OCI-LY3 (cell line): ENCODE measurements around the gene PIK3C3.

Experiments
- H2AFZ ChIP-seq: fragments of 200-600, 300-600 bp; shearing (Covaris generic); 2 replicates; pipeline ENCODE4 v1.6.0; 2014; ENCODE audit warnings: antibody characterized with exemption, low read depth, low read length
- H3K27ac ChIP-seq: fragments of 200-600, 300-600 bp; sonication (generic); 2 replicates; pipeline ENCODE4 v1.5.1; 2014; ENCODE audit warnings: mild to moderate bottlenecking, low read length, moderate library complexity, mixed read lengths
- H3K27me3 ChIP-seq: fragments of 200-600, 300-600 bp; sonication (generic); 2 replicates; pipeline ENCODE4 v1.6.1; 2014; ENCODE audit warnings: low read depth, low read length, mixed read lengths
- H3K36me3 ChIP-seq: fragments of 200-600, 300-600 bp; sonication (generic); replicated peaks from 2 replicates; pipeline ENCODE3; 2014; ENCODE audit warnings: low read depth, low read length, mixed read lengths
- H3K4me1 ChIP-seq: fragments of 300-600, 200-600 bp; sonication (generic); 2 replicates; pipeline ENCODE4 v1.6.1; 2014; ENCODE audit warnings: low read length, mixed read lengths
- H3K4me2 ChIP-seq: fragments of 200-600, 300-600 bp; sonication (generic); 2 replicates; pipeline ENCODE4 v1.6.1; 2014; ENCODE audit warnings: low read length, mixed read lengths
- H3K4me3 ChIP-seq: fragments of 300-600, 200-600 bp; sonication (generic); 2 replicates; pipeline ENCODE4 v1.5.1; 2014; ENCODE audit warnings: antibody characterized with exemption, mild to moderate bottlenecking, low read length, moderate library complexity
- H3K79me2 ChIP-seq: fragments of 300-600, 200-600 bp; shearing (Covaris generic); 2 replicates; pipeline ENCODE4 v1.6.1; 2014; ENCODE audit warnings: mild to moderate bottlenecking, low read length, mixed read lengths
- H3K9ac ChIP-seq: fragments of 300-600, 200-600 bp; shearing (Covaris generic); 2 replicates; pipeline ENCODE4 v1.6.0; 2014; ENCODE audit warnings: mild to moderate bottlenecking, low read length, moderate library complexity
- H3K9me3 ChIP-seq: fragments of 200-600, 300-600 bp; shearing (Covaris generic); 2 replicates; pipeline ENCODE4 v1.6.1; 2014; ENCODE audit warnings: low read length, mixed read lengths; ENCODE audit not compliant: insufficient read depth
- H4K20me1 ChIP-seq: fragments of 200-600, 300-600 bp; sonication (generic); 2 replicates; pipeline ENCODE4 v1.6.1; 2016; ENCODE audit warnings: low read length, mixed read lengths; ENCODE audit not compliant: insufficient read depth
- EZH2phosphoT487 ChIP-seq: fragments of 200-600 bp; shearing (Covaris generic); IDR thresholded peaks from 2 replicates; pipeline ENCODE4 v1.6.1; 2018; ENCODE audit warnings: antibody characterized with exemption, mixed run types, low read depth
- TF ChIP-seq, protein P1 (sequence below): fragments of 200-600, 300-600 bp; sonication (generic); IDR thresholded peaks from 2 replicates; pipeline ENCODE4 v1.5.1; 2014; ENCODE audit warnings: antibody characterized with exemption, low read length, low read depth

PIK3C3 gene

DNA sequence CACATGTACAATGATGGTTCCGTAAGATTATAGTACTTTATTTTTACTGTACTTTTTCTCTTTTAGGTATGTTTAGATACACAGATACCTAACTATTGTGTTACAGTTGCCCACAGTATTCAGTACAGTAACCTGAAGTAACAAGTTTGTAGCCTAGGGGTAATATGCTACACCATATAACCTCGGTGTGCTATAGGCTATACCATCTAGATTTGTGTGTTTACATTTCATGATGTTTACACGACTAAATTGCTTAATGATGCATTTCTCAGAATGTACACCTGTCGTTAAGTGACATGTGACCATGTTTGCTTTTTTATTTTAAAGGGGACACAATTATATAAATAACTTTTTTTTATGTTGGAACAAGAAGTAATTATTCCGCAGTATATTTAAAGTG lies 34.5 kb downstream of the PIK3C3 start:
- H3K27me3 ChIP-seq: no peaks in the 10 kb centered on the region
- no peak for TF ChIP-seq EZH2phosphoT487
- TF ChIP-seq, protein P1, sequence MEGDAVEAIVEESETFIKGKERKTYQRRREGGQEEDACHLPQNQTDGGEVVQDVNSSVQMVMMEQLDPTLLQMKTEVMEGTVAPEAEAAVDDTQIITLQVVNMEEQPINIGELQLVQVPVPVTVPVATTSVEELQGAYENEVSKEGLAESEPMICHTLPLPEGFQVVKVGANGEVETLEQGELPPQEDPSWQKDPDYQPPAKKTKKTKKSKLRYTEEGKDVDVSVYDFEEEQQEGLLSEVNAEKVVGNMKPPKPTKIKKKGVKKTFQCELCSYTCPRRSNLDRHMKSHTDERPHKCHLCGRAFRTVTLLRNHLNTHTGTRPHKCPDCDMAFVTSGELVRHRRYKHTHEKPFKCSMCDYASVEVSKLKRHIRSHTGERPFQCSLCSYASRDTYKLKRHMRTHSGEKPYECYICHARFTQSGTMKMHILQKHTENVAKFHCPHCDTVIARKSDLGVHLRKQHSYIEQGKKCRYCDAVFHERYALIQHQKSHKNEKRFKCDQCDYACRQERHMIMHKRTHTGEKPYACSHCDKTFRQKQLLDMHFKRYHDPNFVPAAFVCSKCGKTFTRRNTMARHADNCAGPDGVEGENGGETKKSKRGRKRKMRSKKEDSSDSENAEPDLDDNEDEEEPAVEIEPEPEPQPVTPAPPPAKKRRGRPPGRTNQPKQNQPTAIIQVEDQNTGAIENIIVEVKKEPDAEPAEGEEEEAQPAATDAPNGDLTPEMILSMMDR: no peak
- no peak overlapping the region for H3K4me3 ChIP-seq
- no peak overlapping the region for H2AFZ ChIP-seq
- H3K4me1 ChIP-seq: 0 out of 2 replicates have a peak, but pooled peaks cover 3% of the 10 kb centered on the region
- peaks cover 54% of the 10 kb centered on the region for H3K36me3 ChIP-seq
- H4K20me1 ChIP-seq: no peaks in the 10 kb centered on the region
- no peaks in the 10 kb centered on the region for H3K79me2 ChIP-seq
- H3K4me2 ChIP-seq: no peak overlapping the region
- no peak overlapping the region for H3K27ac ChIP-seq
- no peak overlapping the region for H3K9ac ChIP-seq
- no peaks in the 10 kb centered on the region for H3K9me3 ChIP-seq

DNA sequence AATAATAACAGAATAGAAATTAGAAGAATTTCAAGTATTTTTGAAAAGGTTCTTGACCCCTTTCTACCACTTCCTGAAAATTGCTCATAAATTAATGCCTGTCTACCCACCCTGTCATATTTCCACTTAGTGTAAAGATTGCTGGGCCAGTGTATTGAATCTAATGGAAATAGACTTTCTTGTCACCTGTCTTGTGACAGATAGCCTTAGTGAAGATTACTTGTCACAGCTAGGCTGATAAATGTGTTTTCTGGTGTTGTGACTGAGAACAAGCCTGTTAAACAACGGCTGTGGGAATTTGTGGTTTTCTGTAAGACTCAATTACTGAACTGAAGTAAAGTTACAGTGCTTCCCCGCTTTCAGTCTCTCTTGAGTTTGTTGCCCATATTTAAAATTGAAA lies 37.0 kb downstream of the PIK3C3 start:
- H3K27me3 ChIP-seq: no peaks in the 10 kb centered on the region
- H3K4me2 ChIP-seq: no peak overlapping the region
- H3K9me3 ChIP-seq: no peaks in the 10 kb centered on the region
- H2AFZ ChIP-seq: no peak overlapping the region
- TF ChIP-seq EZH2phosphoT487: no peak
- H3K4me3 ChIP-seq: no peak overlapping the region
- H4K20me1 ChIP-seq: no peaks in the 10 kb centered on the region
- H3K9ac ChIP-seq: no peak overlapping the region
- H3K79me2 ChIP-seq: no peaks in the 10 kb centered on the region
- H3K27ac ChIP-seq: no peak overlapping the region
- H3K36me3 ChIP-seq: peaks cover 46% of the 10 kb centered on the region
- 0 out of 2 replicates have a peak, but pooled peaks cover 3% of the 10 kb centered on the region for H3K4me1 ChIP-seq

- Histone ChIP-seq H3K27ac (no peak overlapping the region), H3K4me2 (no peak overlapping the region), H3K4me3 (no peak overlapping the region), H3K79me2 (no peaks in the 10 kb centered on the region), H2AFZ (no peak overlapping the region), H3K9me3 (no peaks in the 10 kb centered on the region), H4K20me1 (no peaks in the 10 kb centered on the region), H3K27me3 (no peaks in the 10 kb centered on the region), H3K4me1 (0 out of 2 replicates have a peak, but pooled peaks cover 3% of the 10 kb centered on the region), H3K9ac (no peak overlapping the region), H3K36me3 (peaks cover 51% of the 10 kb centered on the region)
- TF ChIP-seq, protein P1: no peak
- TF ChIP-seq EZH2phosphoT487: no peak
Observed at GRCh38 chr18:41992703-41993102, 37.7 kb downstream of the PIK3C3 start.

DNA sequence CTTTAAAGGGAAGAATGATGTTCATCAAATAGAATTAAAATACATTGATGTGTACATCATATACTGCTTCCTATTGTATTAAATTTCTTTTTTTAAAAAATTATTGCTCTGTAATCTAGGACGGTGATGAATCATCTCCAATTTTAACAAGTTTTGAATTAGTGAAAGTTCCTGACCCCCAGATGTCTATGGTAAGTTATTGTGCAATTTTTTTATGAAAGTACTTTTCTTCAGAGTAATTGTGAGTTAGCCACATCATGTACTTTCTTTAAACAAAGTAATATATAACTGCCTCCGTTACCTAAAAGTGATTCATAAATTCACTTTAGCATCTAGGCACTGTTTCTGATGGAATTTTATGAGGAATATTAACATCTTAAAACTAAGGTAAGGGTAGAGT lies 38.1 kb downstream of the PIK3C3 start:
- no peak overlapping the region for H3K4me3 ChIP-seq
- H4K20me1 ChIP-seq: no peaks in the 10 kb centered on the region
- H3K9me3 ChIP-seq: no peaks in the 10 kb centered on the region
- no peak overlapping the region for H2AFZ ChIP-seq
- H3K27ac ChIP-seq: no peak overlapping the region
- 0 out of 2 replicates have a peak, but pooled peaks cover 3% of the 10 kb centered on the region for H3K4me1 ChIP-seq
- no peak overlapping the region for H3K4me2 ChIP-seq
- H3K79me2 ChIP-seq: no peaks in the 10 kb centered on the region
- H3K27me3 ChIP-seq: no peaks in the 10 kb centered on the region
- H3K9ac ChIP-seq: no peak overlapping the region
- TF ChIP-seq EZH2phosphoT487: no peak
- TF ChIP-seq, protein P1: no peak
- peaks cover 53% of the 10 kb centered on the region for H3K36me3 ChIP-seq
